ENCODE data around the gene PAMR1. TPM values are rescaled to one million over a fixed set of nuclear protein-coding genes. Genes with fewer than 3 reads are reported as not detected.

PAMR1 gene
- total RNA-seq, 1 donor: 416 TPM

DNA sequence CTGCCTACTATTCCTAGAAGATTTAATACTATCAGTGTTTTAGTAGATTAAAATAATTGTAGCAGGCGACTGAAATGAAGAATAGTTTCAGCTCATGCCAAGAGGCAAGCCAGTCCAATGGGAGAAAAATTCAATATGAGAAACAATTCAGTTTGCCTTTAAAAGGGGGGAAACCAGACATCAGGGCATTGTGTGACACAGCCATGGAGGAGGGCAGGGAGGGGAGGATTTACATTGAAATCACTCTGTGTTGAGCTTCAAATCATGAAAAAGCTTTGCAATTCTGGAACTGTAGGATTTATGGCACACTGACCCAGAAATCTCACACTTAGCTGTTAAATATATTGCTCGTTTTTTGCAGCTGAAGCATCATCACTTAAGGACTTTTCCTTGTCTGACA, 110.6 kb downstream of the PAMR1 start:
- TF ChIP-seq CTCF (IDR thresholded peaks at IDR 0.05; ENCODE audit: insufficient read depth, low read depth, low read length): no peak
- no peak for DNase-seq (ENCODE audit: low read depth)
- no peak overlapping the region for H3K4me3 ChIP-seq (ENCODE audit: low read depth, low read length)

- no peak for DNase-seq (ENCODE audit: low read depth)
- H3K4me3 ChIP-seq (ENCODE audit: low read depth, low read length): no peak overlapping the region
- no peak for TF ChIP-seq CTCF (IDR thresholded peaks at IDR 0.05; ENCODE audit: insufficient read depth, low read depth, low read length)
Observed at GRCh38 chr11:35414311-35414710, 111.1 kb downstream of the PAMR1 start.

DNA sequence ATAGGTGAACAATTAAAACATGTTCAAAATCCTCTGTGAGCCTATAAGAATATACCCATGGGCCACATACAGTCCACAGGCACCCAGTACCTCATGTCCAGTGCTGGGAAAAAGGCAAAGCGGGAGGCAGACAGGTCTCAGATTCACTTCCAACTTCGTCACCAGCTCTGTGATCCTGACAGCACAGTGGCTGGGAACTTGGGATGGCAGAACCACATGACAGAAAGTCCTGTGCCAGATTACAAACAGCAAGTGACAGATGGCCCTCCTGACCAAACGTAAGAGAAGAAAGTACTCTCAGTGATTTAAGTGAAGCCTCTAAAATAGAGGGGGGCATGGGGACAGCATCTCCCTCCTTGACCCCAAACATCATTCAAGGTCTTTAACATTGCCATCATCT, 111.8 kb downstream of the PAMR1 start:
- no peak overlapping the region for H3K4me3 ChIP-seq (ENCODE audit: low read depth, low read length)
- no peak for DNase-seq (ENCODE audit: low read depth)
- TF ChIP-seq CTCF (IDR thresholded peaks at IDR 0.05; ENCODE audit: insufficient read depth, low read depth, low read length): no peak

DNA sequence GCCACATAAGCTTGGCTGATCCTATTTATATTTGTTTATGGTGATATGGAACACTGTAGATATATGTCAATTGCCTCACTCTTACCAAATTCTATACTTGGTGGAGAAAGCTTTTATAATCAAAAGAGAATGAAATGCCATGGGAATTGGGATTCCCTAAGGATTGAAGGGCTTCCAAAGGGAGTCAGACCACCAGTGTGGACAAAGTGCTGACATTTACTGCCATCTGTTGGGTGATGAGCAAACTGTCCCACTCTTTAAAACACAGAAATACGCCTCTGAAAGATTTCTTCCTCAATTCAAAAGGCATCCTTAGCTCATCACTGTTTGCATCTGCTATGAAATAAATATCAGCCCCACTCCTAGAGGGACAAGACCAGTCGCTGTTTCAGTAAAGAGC, 113.1 kb downstream of the PAMR1 start:
- DNase-seq (ENCODE audit: low read depth): no peak

GRCh38 chr11:35407041-35407440, 118.4 kb downstream of the PAMR1 start:
- TF ChIP-seq CTCF (IDR thresholded peaks at IDR 0.05; ENCODE audit: insufficient read depth, low read depth, low read length): no peak
- H3K4me3 ChIP-seq (ENCODE audit: low read depth, low read length): no peak overlapping the region
- no peak for DNase-seq (ENCODE audit: low read depth)

More for the DNA sequence above, 113.1 kb downstream of the PAMR1 start:
- H3K4me3 ChIP-seq (ENCODE audit: low read depth, low read length): no peak overlapping the region
- peak; percentile 43 for TF ChIP-seq CTCF (IDR thresholded peaks at IDR 0.05; ENCODE audit: insufficient read depth, low read depth, low read length)

DNA sequence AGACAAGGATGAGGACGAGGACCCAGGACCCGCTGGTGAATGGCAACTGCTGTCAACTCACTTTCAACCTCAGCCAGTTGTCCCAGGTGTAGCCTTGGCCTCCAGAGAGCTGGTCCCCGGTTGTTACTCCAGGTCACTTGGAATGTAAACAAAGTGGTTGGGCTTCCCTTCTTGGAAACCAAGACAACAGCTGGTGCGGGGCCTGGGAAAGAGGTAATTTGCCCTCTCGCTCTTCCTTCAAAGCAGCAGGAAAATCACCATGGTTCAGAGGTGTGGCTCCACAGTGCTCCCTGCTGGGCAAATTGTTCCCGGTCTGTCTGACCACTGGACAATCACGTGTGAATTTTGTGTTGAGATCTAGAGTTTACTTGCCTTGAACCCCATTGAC, 121.0 kb downstream of the PAMR1 start:
- TF ChIP-seq CTCF (IDR thresholded peaks at IDR 0.05; ENCODE audit: insufficient read depth, low read depth, low read length): peak; percentile 57
- DNase-seq (ENCODE audit: low read depth): peak; percentile 34
- H3K4me3 ChIP-seq (ENCODE audit: low read depth, low read length): no peak overlapping the region

DNA sequence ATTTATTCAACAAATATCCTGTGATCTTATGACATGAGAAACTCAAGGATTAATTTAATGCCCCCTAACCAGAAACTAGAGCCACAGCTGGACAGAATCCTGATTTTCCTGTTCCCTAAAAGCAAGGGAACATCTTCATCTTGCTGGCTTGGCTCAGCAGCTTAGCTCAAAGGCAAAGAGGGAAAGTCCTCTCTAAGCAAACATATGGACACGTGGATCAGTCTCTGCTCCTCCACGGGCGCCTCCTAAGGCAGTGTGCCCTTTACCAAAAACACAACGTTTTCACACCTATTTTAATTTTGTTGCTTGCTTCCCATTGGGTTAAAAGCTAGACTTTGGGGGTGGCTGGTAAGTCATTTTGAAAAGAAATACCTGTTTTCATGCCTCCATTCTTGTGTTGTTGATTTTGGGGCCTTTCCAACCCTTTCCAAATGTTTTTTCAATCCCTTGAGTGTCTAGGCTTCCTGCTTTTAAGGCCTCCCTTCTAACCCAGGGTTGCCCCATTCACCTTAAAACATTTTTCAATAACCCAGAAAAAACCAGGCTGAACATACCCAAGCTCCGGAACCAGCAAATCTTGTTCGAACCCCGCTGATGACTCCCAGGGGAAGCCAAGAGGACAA, 121.5 kb downstream of the PAMR1 start:
- DNase-seq (ENCODE audit: low read depth): no peak
- no peak for TF ChIP-seq CTCF (IDR thresholded peaks at IDR 0.05; ENCODE audit: insufficient read depth, low read depth, low read length)
- no peak overlapping the region for H3K4me3 ChIP-seq (ENCODE audit: low read depth, low read length)
